Mammary epithelial cell (primary cell): ENCODE data around the gene GPR158.

Source experiments
- CTCF ChIP-seq, 2 donors: IDR thresholded peaks in 1 of 2; conservative IDR thresholded peaks in 1 of 2; 2 replicates each; pipeline ENCODE4 v1.5.1; 2011 to 2012; ENCODE audit warnings: inconsistent platforms in 2 of 2, low read length in 2 of 2, mild to moderate bottlenecking in 2 of 2, control low read depth in 1 of 2, low read depth in 1 of 2; ENCODE audit not compliant: insufficient read depth in 1 of 2; ENCODE audit errors: extremely low read depth in 1 of 2
- EZH2 ChIP-seq: IDR thresholded peaks from 2 replicates; pipeline ENCODE4 v1.6.1; 2012; ENCODE audit warnings: low read length, inconsistent platforms, borderline replicate concordance

- no peak for TF ChIP-seq CTCF (conservative IDR thresholded peaks at IDR 0.05 in 1 of 2, IDR thresholded peaks at IDR 0.05 in 1 of 2; ENCODE audit: extremely low read depth in 1 of 2, insufficient read depth in 1 of 2, low read depth in 1 of 2, low read length in 2 of 2)
- no peak for TF ChIP-seq EZH2
Observed at GRCh38 chr10:25142116-25142864, 32.5 kb upstream of the GPR158 start.
